Gastrocnemius medialis (tissue), 4 donors: Measurements from ENCODE around the gene CELF1. TPM values are rescaled to one million over a fixed set of nuclear protein-coding genes. Genes with fewer than 3 reads are reported as not detected.

ENCODE experiments used
- ATAC-seq, 2 donors: fragments of 150-250 bp; one replicate each; pipeline ENCODE4 v1.9.1; 2016
- DNase-seq, 2 donors: peaks; one replicate each; pipeline ENCODE4 v3.0.0-alpha.2; 2019
- H3K27ac ChIP-seq, 4 donors: fragments of 200-600 bp; sonication (generic); 1 replicate in 1 of 4; 2 replicates in 3 of 4; pipeline ENCODE4 v1.5.1; 2016 to 2018; ENCODE audit warnings: mild to moderate bottlenecking in 2 of 4, moderate library complexity in 1 of 4
- H3K27me3 ChIP-seq, 3 donors: fragments of 200-600 bp; sonication (generic) in 2 of 3; 1 replicate in 1 of 3; 2 replicates in 2 of 3; pipeline versions ENCODE4 v1.5.1 to v1.6.0; 2016 to 2019; ENCODE audit warnings: mild to moderate bottlenecking in 1 of 3, moderate library complexity in 1 of 3
- H3K36me3 ChIP-seq, 2 donors: fragments of 200-600 bp; sonication (generic) in 1 of 2; one replicate each; pipeline ENCODE4 v1.5.1; 2017 to 2018
- H3K4me1 ChIP-seq, 2 donors: fragments of 200-600 bp; sonication (generic) in 1 of 2; one replicate each; pipeline ENCODE4 v1.5.1; 2016 to 2017; ENCODE audit warnings: mild to moderate bottlenecking in 2 of 2
- H3K4me3 ChIP-seq, 4 donors: fragments of 200-600 bp; sonication (generic) in 3 of 4; 1 replicate in 1 of 4; 2 replicates in 3 of 4; pipeline ENCODE4 v1.5.1; 2016 to 2019; ENCODE audit warnings: mild to moderate bottlenecking in 2 of 4
- H3K9me3 ChIP-seq, 3 donors: fragments of 200-600 bp; sonication (generic) in 2 of 3; 1 replicate in 1 of 3; 2 replicates in 2 of 3; pipeline ENCODE4 v1.5.1; 2016 to 2019
- POLR2A ChIP-seq, 2 donors: fragments of 450-650 bp; IDR thresholded peaks; one replicate each; pipeline ENCODE4 v1.6.1; 2017; ENCODE audit warnings: antibody characterized with exemption in 2 of 2, mild to moderate bottlenecking in 2 of 2, moderate library complexity in 2 of 2
- in situ Hi-C, 4 donors: fragments of 200-750 bp; cut with MboI; loops; one replicate each; pipeline versions ENCODE4 v1.15.0 to v1.8.0; 2017; ENCODE audit warnings: low sequenced_read_pairs in 4 of 4
- intact Hi-C: fragments of 100-400 bp; cut with DNase I; formaldehyde crosslinking; loops from one replicate; pipeline ENCODE4 v1.15.1; 2023; ENCODE audit warnings: low total_unique reads
- total RNA-seq, 4 donors: library from RNA; depleted of rRNA; stranded (reverse); fragments of >200 nt; gene quantifications; one replicate each; pipeline versions ENCODE4 v1.1.0 to v1.2.3, GENCODE V29; 2016
- TF ChIP-seq, protein P1 (sequence below), 5 experiments: fragments of 450-650 bp in 3 of 5; fragments of 200-600 bp in 2 of 5; sonication (generic) in 2 of 5; IDR thresholded peaks in 4 of 5; conservative IDR thresholded peaks in 1 of 5; 1 replicate in 4 of 5; 2 replicates in 1 of 5; pipeline ENCODE4 v1.5.1; 2016 to 2019; ENCODE audit warnings: antibody characterized with exemption in 5 of 5, mild to moderate bottlenecking in 3 of 5, moderate library complexity in 3 of 5

Gene CELF1
- total RNA-seq, 4 donors from 2014 or later, result 106 to 185 (median 136) TPM

- no peak for DNase-seq
- in situ Hi-C loops (no loop called here), intact Hi-C loops (no loop called here)
- H3K27ac ChIP-seq, result peak overlapping the region in 3 of 4 donors; percentile 53 to 83 (median 82)
- no peak for ATAC-seq
- no peaks in the 10 kb centered on the region for H3K9me3 ChIP-seq
- no peaks in the 10 kb centered on the region for H3K27me3 ChIP-seq
- no peak overlapping the region for H3K4me3 ChIP-seq
- peaks cover 54 to 57% of the 10 kb centered on the region in 2 donors for H3K4me1 ChIP-seq
- TF ChIP-seq POLR2A (IDR thresholded peaks at IDR 0.05), result no peak
- TF ChIP-seq, protein P1, sequence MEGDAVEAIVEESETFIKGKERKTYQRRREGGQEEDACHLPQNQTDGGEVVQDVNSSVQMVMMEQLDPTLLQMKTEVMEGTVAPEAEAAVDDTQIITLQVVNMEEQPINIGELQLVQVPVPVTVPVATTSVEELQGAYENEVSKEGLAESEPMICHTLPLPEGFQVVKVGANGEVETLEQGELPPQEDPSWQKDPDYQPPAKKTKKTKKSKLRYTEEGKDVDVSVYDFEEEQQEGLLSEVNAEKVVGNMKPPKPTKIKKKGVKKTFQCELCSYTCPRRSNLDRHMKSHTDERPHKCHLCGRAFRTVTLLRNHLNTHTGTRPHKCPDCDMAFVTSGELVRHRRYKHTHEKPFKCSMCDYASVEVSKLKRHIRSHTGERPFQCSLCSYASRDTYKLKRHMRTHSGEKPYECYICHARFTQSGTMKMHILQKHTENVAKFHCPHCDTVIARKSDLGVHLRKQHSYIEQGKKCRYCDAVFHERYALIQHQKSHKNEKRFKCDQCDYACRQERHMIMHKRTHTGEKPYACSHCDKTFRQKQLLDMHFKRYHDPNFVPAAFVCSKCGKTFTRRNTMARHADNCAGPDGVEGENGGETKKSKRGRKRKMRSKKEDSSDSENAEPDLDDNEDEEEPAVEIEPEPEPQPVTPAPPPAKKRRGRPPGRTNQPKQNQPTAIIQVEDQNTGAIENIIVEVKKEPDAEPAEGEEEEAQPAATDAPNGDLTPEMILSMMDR (IDR thresholded peaks at IDR 0.05 in 4 of 5, conservative IDR thresholded peaks at IDR 0.05 in 1 of 5), result no peak
- peaks cover 0 to 8% of the 10 kb centered on the region in 2 donors for H3K36me3 ChIP-seq
These were observed 57.7 kb downstream of the CELF1 start for GRCh38 chr11:47495011-47495855.

- in situ Hi-C loops, result no loop called here
- peak overlapping the region; percentile 0 to 62 (median 32) for H3K27ac ChIP-seq
- no peak for TF ChIP-seq POLR2A (IDR thresholded peaks at IDR 0.05)
- TF ChIP-seq, protein P1 (IDR thresholded peaks at IDR 0.05 in 4 of 5, conservative IDR thresholded peaks at IDR 0.05 in 1 of 5), result no peak
- H3K9me3 ChIP-seq, result no peaks in the 10 kb centered on the region
- no peak overlapping the region for H3K4me3 ChIP-seq
- H3K36me3 ChIP-seq, result peaks cover 0 to 42% of the 10 kb centered on the region in 2 donors
- no peaks in the 10 kb centered on the region for H3K27me3 ChIP-seq
- DNase-seq, result no peak
- ATAC-seq, result no peak
- peaks cover 0 to 9% of the 10 kb centered on the region in 2 donors for H3K4me1 ChIP-seq
- intact Hi-C loops, result no loop called here
These were observed 63.6 kb downstream of the CELF1 start for GRCh38 chr11:47489395-47489755.

DNA sequence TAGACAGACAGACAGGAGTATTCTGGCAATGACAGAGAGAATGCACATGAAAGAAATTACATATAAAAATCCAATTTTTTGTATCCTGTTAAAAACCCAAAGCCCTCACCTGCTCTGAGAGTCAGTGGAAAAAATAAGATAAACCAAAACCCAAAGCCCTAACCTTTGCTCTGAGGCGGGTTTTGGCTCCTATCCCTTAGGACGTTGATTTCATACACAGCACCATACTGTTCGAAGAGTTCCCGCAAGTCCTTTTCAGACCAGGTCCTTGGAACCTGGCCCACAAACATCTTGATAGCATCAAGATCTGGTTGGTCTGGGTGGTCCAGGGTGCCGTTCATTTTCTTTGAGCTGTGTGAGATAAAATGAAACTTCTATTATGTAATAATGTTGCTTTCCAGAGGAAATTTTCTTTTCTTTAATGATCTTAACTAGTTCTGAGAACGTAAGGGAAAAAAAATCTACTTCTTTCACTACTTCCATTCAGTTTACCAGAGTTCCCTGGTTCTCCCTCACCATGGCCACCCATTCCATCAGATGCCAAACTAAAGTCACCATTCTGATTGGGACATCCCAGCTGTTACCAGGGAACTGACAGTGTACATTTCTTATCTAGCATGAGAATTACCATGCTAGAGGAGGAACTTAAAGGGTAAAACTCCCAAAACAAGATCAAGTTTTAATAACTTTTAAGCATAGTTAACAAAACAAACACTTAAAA is 64.1 kb downstream of the CELF1 start:
- in situ Hi-C loops (no loop called here), intact Hi-C loops (no loop called here)
- H3K27ac ChIP-seq, result peak overlapping the region; percentile 7 to 62 (median 32)
- H3K4me1 ChIP-seq, result peaks cover 0 to 9% of the 10 kb centered on the region in 2 donors
- no peak overlapping the region for H3K4me3 ChIP-seq
- peaks cover 0 to 42% of the 10 kb centered on the region in 2 donors for H3K36me3 ChIP-seq
- no peak for DNase-seq
- no peaks in the 10 kb centered on the region for H3K27me3 ChIP-seq
- TF ChIP-seq, protein P1 (IDR thresholded peaks at IDR 0.05 in 4 of 5, conservative IDR thresholded peaks at IDR 0.05 in 1 of 5), result no peak
- TF ChIP-seq POLR2A (IDR thresholded peaks at IDR 0.05), result no peak
- no peaks in the 10 kb centered on the region for H3K9me3 ChIP-seq
- ATAC-seq, result peak in 1 of 2 donors; percentile 33

DNA sequence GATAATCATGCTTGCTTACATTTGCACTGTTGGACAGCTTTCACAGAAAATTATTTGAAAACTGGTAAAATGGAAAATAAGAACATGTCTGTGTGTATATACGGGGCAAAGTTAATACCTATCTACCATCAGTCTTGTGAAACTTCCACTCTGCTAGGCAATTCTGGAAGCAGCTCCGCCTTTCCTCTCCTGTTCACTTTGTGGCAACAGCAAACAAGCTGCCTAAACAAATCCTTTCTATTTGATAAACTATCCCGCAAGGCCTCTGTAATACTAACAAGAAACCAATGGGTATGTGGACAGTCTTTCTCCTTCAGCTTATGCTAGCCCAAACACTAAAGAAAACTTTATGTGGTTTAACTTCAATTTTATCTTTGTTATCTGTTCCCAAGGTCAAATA is 64.8 kb downstream of the CELF1 start:
- in situ Hi-C loops, result no loop called here
- ATAC-seq, result no peak
- Histone ChIP-seq H3K27me3 (no peaks in the 10 kb centered on the region), H3K4me3 (no peak overlapping the region), H3K9me3 (no peaks in the 10 kb centered on the region), H3K4me1 (peaks cover 0 to 9% of the 10 kb centered on the region in 2 donors), H3K36me3 (peaks cover 0 to 48% of the 10 kb centered on the region in 2 donors), H3K27ac (peak overlapping the region; percentile 7 to 62 (median 32))
- no peak for DNase-seq
- TF ChIP-seq, protein P1 (IDR thresholded peaks at IDR 0.05 in 4 of 5, conservative IDR thresholded peaks at IDR 0.05 in 1 of 5), result no peak
- TF ChIP-seq POLR2A (IDR thresholded peaks at IDR 0.05), result no peak
- intact Hi-C loops, result no loop called here
